Stimulated activated CD8-positive, alpha-beta memory T cell treated with anti-CD3 and anti-CD28 coated beads, Interleukin-7, amount 100 ng/mL, for 1 hour (primary cell): Measurements from ENCODE around the gene C11orf16.
"Not testable (repeated sequence)": the region's sequence is repeated elsewhere in the genome, so short reads cannot be mapped to it uniquely, and the experiment has no call there.

ENCODE experiments used
- DNase-seq, 2 donors: peaks; one replicate each; pipeline ENCODE4 v3.0.0-alpha.2; 2020; ENCODE audit warnings: low read depth in 2 of 2

C11orf16 gene

GRCh38 chr11:8932564-8933180, at the start of gene C11orf16:
Gene C11orf16, minus strand, starts transcription at chr11:8932947. Its CDS starts 639 bp downstream, at chr11:8932308.
- DNase-seq: no peak

- no peak for DNase-seq
These were observed 47.7 kb upstream of the C11orf16 start for GRCh38 chr11:8980485-8980884.

- DNase-seq: not testable (repeated sequence)
These were observed 46.6 kb upstream of the C11orf16 start for GRCh38 chr11:8979365-8979764.

GRCh38 chr11:8973121-8973520, 40.4 kb upstream of the C11orf16 start:
- no peak for DNase-seq

- DNase-seq: no peak
These were observed 39.2 kb upstream of the C11orf16 start for GRCh38 chr11:8971924-8972316.

- DNase-seq: no peak
These were observed 38.6 kb upstream of the C11orf16 start for GRCh38 chr11:8971196-8971923.

GRCh38 chr11:8967184-8967583, 34.4 kb upstream of the C11orf16 start:
- no peak for DNase-seq

GRCh38 chr11:8964324-8965320, 31.9 kb upstream of the C11orf16 start, which contains the start of gene TMEM9B:
Gene TMEM9B, minus strand, starts transcription at chr11:8964442. Its CDS starts 129 bp downstream, at chr11:8964313.
- DNase-seq: peak; percentile 43 to 52

- peak; percentile 53 to 55 for DNase-seq
These were observed 31.0 kb upstream of the C11orf16 start for GRCh38 chr11:8963569-8964323.

GRCh38 chr11:8962841-8963240, 30.1 kb upstream of the C11orf16 start:
- DNase-seq: no peak

- DNase-seq: no peak
These were observed 28.7 kb upstream of the C11orf16 start for GRCh38 chr11:8961401-8961800.

GRCh38 chr11:8959546-8960166, 26.9 kb upstream of the C11orf16 start:
- no peak for DNase-seq

GRCh38 chr11:8956860-8957259, 24.1 kb upstream of the C11orf16 start:
- DNase-seq: no peak

GRCh38 chr11:8948886-8949285, 16.1 kb upstream of the C11orf16 start:
- no peak for DNase-seq

- no peak for DNase-seq
These were observed 14.6 kb upstream of the C11orf16 start for GRCh38 chr11:8947230-8947943.

GRCh38 chr11:8942518-8943066, 9.8 kb upstream of the C11orf16 start, which contains the start of gene ASCL3:
Gene ASCL3, minus strand, starts transcription at chr11:8943016. Its CDS starts 4,855 bp downstream, at chr11:8938161.
- DNase-seq: no peak

- no peak for DNase-seq
These were observed 8.8 kb upstream of the C11orf16 start for GRCh38 chr11:8941341-8942103.

- DNase-seq: no peak
These were observed 4.9 kb upstream of the C11orf16 start for GRCh38 chr11:8937659-8938058.

- no peak for DNase-seq
These were observed 4.4 kb upstream of the C11orf16 start for GRCh38 chr11:8937159-8937558.
